ENCODE data around the gene CSGALNACT2. TPM values are rescaled to one million over a fixed set of nuclear protein-coding genes. Genes with fewer than 3 reads are reported as not detected.

The CSGALNACT2 gene
- total and polyA plus RNA-seq, 2 of the 13 experiments (the other 11 are each of a cell fraction or from before 2014, with no cell fraction given) = 3.3 to 7.1 TPM

DNA sequence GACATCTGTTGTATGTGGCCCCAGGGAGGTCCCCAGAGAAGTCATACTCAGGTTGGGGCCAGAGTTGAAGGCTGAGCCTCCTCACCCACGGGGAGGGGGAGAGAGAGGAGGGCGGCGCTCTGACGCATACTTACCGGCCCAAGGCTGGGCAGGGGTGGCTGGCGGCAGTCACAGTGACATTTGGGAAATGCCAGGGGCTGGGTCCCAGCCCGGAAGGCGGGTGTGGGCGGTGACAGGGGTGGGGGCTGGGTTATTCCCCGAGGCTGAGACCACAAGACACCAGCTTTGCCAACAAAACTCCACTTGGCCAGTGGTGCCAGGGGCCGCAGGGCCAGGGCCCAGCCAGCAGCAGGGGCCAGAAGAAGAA, 87.5 kb downstream of the CSGALNACT2 start:
- Histone ChIP-seq H3K9me3 (ENCODE audit: low read length) (no peaks in the 10 kb centered on the region), H3K27ac (ENCODE audit: extremely low read length, insufficient read depth, low read length) (no peak overlapping the region), H3K4me2 (ENCODE audit: low read depth, low read length) (no peak overlapping the region), H3K36me3 (replicated peaks in 1 of 2; ENCODE audit: control insufficient read depth in 1 of 2, insufficient read depth in 2 of 2, low read length in 2 of 2) (no peaks in the 10 kb centered on the region), H3K4me1 (ENCODE audit: insufficient read depth, low read length) (no peaks in the 10 kb centered on the region), H4K20me1 (ENCODE audit: insufficient read depth, low read length) (no peaks in the 10 kb centered on the region), H3K27me3 (ENCODE audit: control insufficient read depth in 1 of 2, insufficient read depth in 2 of 2, low read length in 2 of 2) (peaks cover 9 to 39% of the 10 kb centered on the region in 2 experiments; a peak in 4 of 5 replicates), H3K79me2 (ENCODE audit: insufficient read depth, low read length) (no peaks in the 10 kb centered on the region), H3K9ac (ENCODE audit: insufficient read depth, low read depth, low read length) (no peak overlapping the region), H3K4me3 (replicated peaks in 1 of 3; ENCODE audit: insufficient read depth in 1 of 3, low read depth in 2 of 3, low read length in 3 of 3) (no peak overlapping the region), H2AFZ (ENCODE audit: low read length) (no peak overlapping the region)
- DNase-seq (ENCODE audit: low spot score) = no peak
- in situ Hi-C loops (cut with HindIII; ENCODE audit: extremely low pct_ligation_motif_present, low pct_unique_long_range_greater_than_20kb) (no loop called here), intact Hi-C loops (cut with micrococcal nuclease; ENCODE audit: unreplicated experiment) (no loop called here)
- CTCF ChIA-PET (ENCODE audit: low intra/inter-chr PET ratio, low total read pairs) = no interaction called here
- no peak for FAIRE-seq
- POLR2A ChIA-PET = no interaction called here
- no TSS peak for BruUV-seq (replicated peaks)
- 12% methylated on average over 7 of the region's 11 CpGs for WGBS (ENCODE audit: low lambda C conversion rate)
- no peak for ATAC-seq
- TF ChIP-seq RAD51 (IDR thresholded peaks at IDR 0.05; ENCODE audit: borderline replicate concordance) = no peak
- no peak for TF ChIP-seq JDP2 (CRISPR knock-in tag; IDR thresholded peaks at IDR 0.05; ENCODE audit: borderline replicate concordance)
- TF ChIP-seq RNF2 (conservative IDR thresholded peaks at IDR 0.05; ENCODE audit: low read depth) = no peak
- TF ChIP-seq ZNF577 (CRISPR knock-in tag; IDR thresholded peaks at IDR 0.05; ENCODE audit: borderline replicate concordance, low read depth) = no peak
- no peak for TF ChIP-seq ZNF337 (CRISPR knock-in tag; IDR thresholded peaks at IDR 0.05; ENCODE audit: borderline replicate concordance, low read depth)
- TF ChIP-seq ZNF225 (CRISPR knock-in tag; IDR thresholded peaks at IDR 0.05) = no peak

DNA sequence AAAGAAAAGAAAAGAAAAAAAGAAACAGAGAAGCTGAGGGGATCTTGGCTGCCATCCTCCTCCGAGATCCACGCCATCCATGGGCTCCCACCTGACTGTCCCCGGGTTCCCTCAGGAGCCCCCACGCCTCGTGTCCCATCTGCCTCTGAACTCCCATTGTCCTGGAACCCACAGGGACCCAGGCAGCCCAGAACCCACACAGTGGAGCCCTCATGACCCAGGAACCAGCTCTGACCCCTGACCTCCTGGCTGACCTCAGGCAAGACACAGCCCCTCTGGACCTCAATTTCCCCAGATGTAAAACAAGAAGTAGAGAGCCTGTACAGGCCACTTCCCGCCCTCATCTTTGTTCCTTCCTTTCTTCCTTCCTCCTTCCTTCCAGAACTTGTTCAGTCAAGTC, 88.2 kb downstream of the CSGALNACT2 start:
- no peak overlapping the region for H3K27ac ChIP-seq (ENCODE audit: extremely low read length, insufficient read depth, low read length)
- ChIA-PET POLR2A (no interaction called here), CTCF (ENCODE audit: low intra/inter-chr PET ratio, low total read pairs) (no interaction called here)
- BruUV-seq (replicated peaks) = no TSS peak
- in situ Hi-C loops (cut with HindIII; ENCODE audit: extremely low pct_ligation_motif_present, low pct_unique_long_range_greater_than_20kb) = no loop called here
- FAIRE-seq (no peak), ATAC-seq (no peak), DNase-seq (ENCODE audit: low spot score) (no peak)
- no peaks in the 10 kb centered on the region for H3K79me2 ChIP-seq (ENCODE audit: insufficient read depth, low read length)
- 42% methylated on average over 6 of the region's 6 CpGs for WGBS (ENCODE audit: low lambda C conversion rate)
- no peak overlapping the region for H3K4me3 ChIP-seq (replicated peaks in 1 of 3; ENCODE audit: insufficient read depth in 1 of 3, low read depth in 2 of 3, low read length in 3 of 3)
- H3K9me3 ChIP-seq (ENCODE audit: low read length) = no peaks in the 10 kb centered on the region
- no peak overlapping the region for H2AFZ ChIP-seq (ENCODE audit: low read length)
- no peak overlapping the region for H3K9ac ChIP-seq (ENCODE audit: insufficient read depth, low read depth, low read length)
- H3K36me3 ChIP-seq (replicated peaks in 1 of 2; ENCODE audit: control insufficient read depth in 1 of 2, insufficient read depth in 2 of 2, low read length in 2 of 2) = no peaks in the 10 kb centered on the region
- no peaks in the 10 kb centered on the region for H4K20me1 ChIP-seq (ENCODE audit: insufficient read depth, low read length)
- intact Hi-C loops (cut with micrococcal nuclease; ENCODE audit: unreplicated experiment) = no loop called here
- H3K4me2 ChIP-seq (ENCODE audit: low read depth, low read length) = no peak overlapping the region
- H3K27me3 ChIP-seq (ENCODE audit: control insufficient read depth in 1 of 2, insufficient read depth in 2 of 2, low read length in 2 of 2) = peaks cover 11 to 44% of the 10 kb centered on the region in 2 experiments; a peak in 4 of 5 replicates
- no peaks in the 10 kb centered on the region for H3K4me1 ChIP-seq (ENCODE audit: insufficient read depth, low read length)
- TF ChIP-seq SP4 (CRISPR knock-in tag; IDR thresholded peaks at IDR 0.05) (no peak), CEBPB (IDR thresholded peaks at IDR 0.05; ENCODE audit: borderline replicate concordance, low read depth, low read length) (no peak), SATB2 (CRISPR knock-in tag; IDR thresholded peaks at IDR 0.05) (no peak), ZNF451 (CRISPR knock-in tag; IDR thresholded peaks at IDR 0.05) (no peak), ZNF501 (CRISPR knock-in tag; IDR thresholded peaks at IDR 0.05) (no peak), ZNF878 (CRISPR knock-in tag; IDR thresholded peaks at IDR 0.05) (no peak), THYN1 (CRISPR knock-in tag; IDR thresholded peaks at IDR 0.05; ENCODE audit: borderline replicate concordance, low read depth) (no peak), KLF11 (CRISPR knock-in tag; IDR thresholded peaks at IDR 0.05) (no peak), NR2F2 (IDR thresholded peaks at IDR 0.05; ENCODE audit: borderline replicate concordance, low read depth) (no peak)
- TF ChIP-seq, protein P1, sequence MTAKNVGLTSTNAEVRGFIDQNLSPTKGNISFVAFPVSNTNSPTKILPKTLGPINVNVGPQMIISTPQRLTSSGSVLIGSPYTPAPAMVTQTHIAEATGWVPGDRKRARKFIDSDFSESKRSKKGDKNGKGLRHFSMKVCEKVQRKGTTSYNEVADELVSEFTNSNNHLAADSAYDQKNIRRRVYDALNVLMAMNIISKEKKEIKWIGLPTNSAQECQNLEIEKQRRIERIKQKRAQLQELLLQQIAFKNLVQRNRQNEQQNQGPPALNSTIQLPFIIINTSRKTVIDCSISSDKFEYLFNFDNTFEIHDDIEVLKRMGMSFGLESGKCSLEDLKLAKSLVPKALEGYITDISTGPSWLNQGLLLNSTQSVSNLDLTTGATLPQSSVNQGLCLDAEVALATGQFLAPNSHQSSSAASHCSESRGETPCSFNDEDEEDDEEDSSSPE (CRISPR knock-in tag; IDR thresholded peaks at IDR 0.05) = no peak
- TF ChIP-seq, protein P2, sequence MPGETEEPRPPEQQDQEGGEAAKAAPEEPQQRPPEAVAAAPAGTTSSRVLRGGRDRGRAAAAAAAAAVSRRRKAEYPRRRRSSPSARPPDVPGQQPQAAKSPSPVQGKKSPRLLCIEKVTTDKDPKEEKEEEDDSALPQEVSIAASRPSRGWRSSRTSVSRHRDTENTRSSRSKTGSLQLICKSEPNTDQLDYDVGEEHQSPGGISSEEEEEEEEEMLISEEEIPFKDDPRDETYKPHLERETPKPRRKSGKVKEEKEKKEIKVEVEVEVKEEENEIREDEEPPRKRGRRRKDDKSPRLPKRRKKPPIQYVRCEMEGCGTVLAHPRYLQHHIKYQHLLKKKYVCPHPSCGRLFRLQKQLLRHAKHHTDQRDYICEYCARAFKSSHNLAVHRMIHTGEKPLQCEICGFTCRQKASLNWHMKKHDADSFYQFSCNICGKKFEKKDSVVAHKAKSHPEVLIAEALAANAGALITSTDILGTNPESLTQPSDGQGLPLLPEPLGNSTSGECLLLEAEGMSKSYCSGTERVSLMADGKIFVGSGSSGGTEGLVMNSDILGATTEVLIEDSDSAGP (CRISPR knock-in tag; IDR thresholded peaks at IDR 0.05; ENCODE audit: borderline replicate concordance) = no peak
- TF ChIP-seq, protein P3, sequence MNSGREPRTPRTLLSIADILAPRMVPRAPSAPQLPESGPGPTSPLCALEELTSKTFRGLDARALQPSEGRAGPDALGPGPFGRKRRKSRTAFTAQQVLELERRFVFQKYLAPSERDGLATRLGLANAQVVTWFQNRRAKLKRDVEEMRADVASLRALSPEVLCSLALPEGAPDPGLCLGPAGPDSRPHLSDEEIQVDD (CRISPR knock-in tag; IDR thresholded peaks at IDR 0.05; ENCODE audit: borderline replicate concordance) = no peak

Measured in HepG2 (cell line).